GM23338 (cell line): ENCODE results near the gene DDRGK1. TPM values are rescaled to one million over a fixed set of nuclear protein-coding genes. Genes with fewer than 3 reads are reported as not detected.

Experiments
- EZH2phosphoT487 ChIP-seq: fragments of 200-600 bp; sonication (generic); IDR thresholded peaks from one replicate; pipeline ENCODE4 v1.8.1; 2018; ENCODE audit warnings: antibody characterized with exemption; ENCODE audit not compliant: unreplicated experiment
- REST ChIP-seq: IDR thresholded peaks from one replicate; pipeline ENCODE4 v1.6.1; 2018; ENCODE audit warnings: antibody characterized with exemption; ENCODE audit not compliant: unreplicated experiment
- STAT1 ChIP-seq: IDR thresholded peaks from one replicate; pipeline ENCODE4 v1.6.1; 2016; ENCODE audit warnings: antibody characterized with exemption; ENCODE audit not compliant: unreplicated experiment
- ZNF114 ChIP-seq: fragments of 250-450 bp; sonication (Bioruptor Pico); IDR thresholded peaks from 2 replicates; pipeline ENCODE4 v1.5.0; 2020; ENCODE audit warnings: mild to moderate bottlenecking, moderate library complexity
- ZNF331 ChIP-seq: fragments of 250-450 bp; sonication (Bioruptor Pico); IDR thresholded peaks from 2 replicates; pipeline ENCODE4 v1.5.0; 2020; ENCODE audit warnings: low read depth, mild to moderate bottlenecking, moderate library complexity
- polyA plus RNA-seq: library from polyadenylated mRNA; unstranded; fragments of >200 nt; fragmentation: Nextera tagmentation; extraction: Ambion mirVana; gene quantifications from 2 replicates; pipeline ENCODE4 v1.2.1, GENCODE V29; 2016
- total RNA-seq: library from RNA; depleted of rRNA; stranded (reverse); fragments of >200 nt; shearing (Covaris generic); gene quantifications from 2 replicates; pipeline ENCODE4 v1.2.3, GENCODE V29; 2014
- TF ChIP-seq, protein P1 (sequence below): fragments of 250-450 bp; sonication (Bioruptor Pico); IDR thresholded peaks from 2 replicates; pipeline ENCODE4 v1.5.0; 2020; ENCODE audit warnings: mild to moderate bottlenecking, moderate library complexity

The DDRGK1 gene
- total and polyA plus RNA-seq, 2 experiments from 2014 or later = 44.0 to 45.5 TPM

- TF ChIP-seq, protein P1, sequence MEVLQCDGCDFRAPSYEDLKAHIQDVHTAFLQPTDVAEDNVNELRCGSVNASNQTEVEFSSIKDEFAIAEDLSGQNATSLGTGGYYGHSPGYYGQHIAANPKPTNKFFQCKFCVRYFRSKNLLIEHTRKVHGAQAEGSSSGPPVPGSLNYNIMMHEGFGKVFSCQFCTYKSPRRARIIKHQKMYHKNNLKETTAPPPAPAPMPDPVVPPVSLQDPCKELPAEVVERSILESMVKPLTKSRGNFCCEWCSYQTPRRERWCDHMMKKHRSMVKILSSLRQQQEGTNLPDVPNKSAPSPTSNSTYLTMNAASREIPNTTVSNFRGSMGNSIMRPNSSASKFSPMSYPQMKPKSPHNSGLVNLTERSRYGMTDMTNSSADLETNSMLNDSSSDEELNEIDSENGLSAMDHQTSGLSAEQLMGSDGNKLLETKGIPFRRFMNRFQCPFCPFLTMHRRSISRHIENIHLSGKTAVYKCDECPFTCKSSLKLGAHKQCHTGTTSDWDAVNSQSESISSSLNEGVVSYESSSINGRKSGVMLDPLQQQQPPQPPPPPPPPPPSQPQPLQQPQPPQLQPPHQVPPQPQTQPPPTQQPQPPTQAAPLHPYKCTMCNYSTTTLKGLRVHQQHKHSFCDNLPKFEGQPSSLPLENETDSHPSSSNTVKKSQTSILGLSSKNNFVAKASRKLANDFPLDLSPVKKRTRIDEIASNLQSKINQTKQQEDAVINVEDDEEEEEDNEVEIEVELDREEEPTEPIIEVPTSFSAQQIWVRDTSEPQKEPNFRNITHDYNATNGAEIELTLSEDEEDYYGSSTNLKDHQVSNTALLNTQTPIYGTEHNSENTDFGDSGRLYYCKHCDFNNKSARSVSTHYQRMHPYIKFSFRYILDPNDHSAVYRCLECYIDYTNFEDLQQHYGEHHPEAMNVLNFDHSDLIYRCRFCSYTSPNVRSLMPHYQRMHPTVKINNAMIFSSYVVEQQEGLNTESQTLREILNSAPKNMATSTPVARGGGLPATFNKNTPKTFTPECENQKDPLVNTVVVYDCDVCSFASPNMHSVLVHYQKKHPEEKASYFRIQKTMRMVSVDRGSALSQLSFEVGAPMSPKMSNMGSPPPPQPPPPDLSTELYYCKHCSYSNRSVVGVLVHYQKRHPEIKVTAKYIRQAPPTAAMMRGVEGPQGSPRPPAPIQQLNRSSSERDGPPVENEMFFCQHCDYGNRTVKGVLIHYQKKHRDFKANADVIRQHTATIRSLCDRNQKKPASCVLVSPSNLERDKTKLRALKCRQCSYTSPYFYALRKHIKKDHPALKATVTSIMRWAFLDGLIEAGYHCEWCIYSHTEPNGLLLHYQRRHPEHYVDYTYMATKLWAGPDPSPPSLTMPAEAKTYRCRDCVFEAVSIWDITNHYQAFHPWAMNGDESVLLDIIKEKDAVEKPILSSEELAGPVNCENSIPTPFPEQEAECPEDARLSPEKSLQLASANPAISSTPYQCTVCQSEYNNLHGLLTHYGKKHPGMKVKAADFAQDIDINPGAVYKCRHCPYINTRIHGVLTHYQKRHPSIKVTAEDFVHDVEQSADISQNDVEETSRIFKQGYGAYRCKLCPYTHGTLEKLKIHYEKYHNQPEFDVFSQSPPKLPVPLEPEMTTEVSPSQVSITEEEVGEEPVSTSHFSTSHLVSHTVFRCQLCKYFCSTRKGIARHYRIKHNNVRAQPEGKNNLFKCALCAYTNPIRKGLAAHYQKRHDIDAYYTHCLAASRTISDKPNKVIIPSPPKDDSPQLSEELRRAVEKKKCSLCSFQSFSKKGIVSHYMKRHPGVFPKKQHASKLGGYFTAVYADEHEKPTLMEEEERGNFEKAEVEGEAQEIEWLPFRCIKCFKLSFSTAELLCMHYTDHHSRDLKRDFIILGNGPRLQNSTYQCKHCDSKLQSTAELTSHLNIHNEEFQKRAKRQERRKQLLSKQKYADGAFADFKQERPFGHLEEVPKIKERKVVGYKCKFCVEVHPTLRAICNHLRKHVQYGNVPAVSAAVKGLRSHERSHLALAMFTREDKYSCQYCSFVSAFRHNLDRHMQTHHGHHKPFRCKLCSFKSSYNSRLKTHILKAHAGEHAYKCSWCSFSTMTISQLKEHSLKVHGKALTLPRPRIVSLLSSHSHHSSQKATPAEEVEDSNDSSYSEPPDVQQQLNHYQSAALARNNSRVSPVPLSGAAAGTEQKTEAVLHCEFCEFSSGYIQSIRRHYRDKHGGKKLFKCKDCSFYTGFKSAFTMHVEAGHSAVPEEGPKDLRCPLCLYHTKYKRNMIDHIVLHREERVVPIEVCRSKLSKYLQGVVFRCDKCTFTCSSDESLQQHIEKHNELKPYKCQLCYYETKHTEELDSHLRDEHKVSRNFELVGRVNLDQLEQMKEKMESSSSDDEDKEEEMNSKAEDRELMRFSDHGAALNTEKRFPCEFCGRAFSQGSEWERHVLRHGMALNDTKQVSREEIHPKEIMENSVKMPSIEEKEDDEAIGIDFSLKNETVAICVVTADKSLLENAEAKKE = no peak
- TF ChIP-seq ZNF114 (CRISPR knock-in tag) (no peak), REST (no peak), EZH2phosphoT487 (no peak), STAT1 (no peak), ZNF331 (CRISPR knock-in tag) (no peak)
Observed at GRCh38 chr20:3175270-3175669, 29.2 kb downstream of the DDRGK1 start (continued).
